ENCODE measurements around the gene AMH.

DNA sequence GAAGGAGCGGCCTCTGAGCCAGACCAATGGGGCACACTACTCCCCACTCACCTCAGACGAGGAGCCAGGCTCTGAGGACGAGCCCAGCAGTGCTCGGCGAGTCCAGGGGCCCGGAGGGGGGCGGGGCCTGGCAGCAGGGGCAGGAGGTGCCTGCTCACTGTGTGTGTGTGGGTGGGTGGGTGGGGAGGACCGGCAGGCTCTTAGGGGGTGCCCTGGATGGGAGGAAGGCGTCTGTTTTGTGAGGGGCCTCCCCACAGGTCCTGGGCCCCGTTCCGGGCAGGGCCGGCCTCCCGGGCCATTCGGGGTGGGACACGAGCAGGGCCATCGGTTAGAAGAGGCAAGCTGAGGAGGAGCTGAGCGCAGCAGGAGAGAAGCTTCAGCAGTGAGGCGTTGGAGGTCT lies 25.7 kb upstream of the AMH start:
- TF ChIP-seq CTCF (IDR thresholded peaks at IDR 0.05) (no peak), POLR2A (IDR thresholded peaks at IDR 0.05) (no peak)

All from Peyer's patch (tissue), 4 donors.